NCI-H460 (cell line): ENCODE results near the gene ISCA1. TPM values are rescaled to one million over a fixed set of nuclear protein-coding genes. Genes with fewer than 3 reads are reported as not detected.

Experiments
- DNase-seq: peaks from one replicate; pipeline ENCODE4 v3.0.0-alpha.2; 2016; ENCODE audit warnings: low read depth; ENCODE audit errors: extremely low read depth
- total RNA-seq: library from RNA; depleted of rRNA; stranded (reverse); fragments of >200 nt; shearing (Covaris generic); gene quantifications from 2 replicates; pipeline ENCODE4 v1.2.3, GENCODE V29; 2014

ISCA1 gene
- total RNA-seq, 1 experiment from 2014 or later: 79.1 TPM

DNA sequence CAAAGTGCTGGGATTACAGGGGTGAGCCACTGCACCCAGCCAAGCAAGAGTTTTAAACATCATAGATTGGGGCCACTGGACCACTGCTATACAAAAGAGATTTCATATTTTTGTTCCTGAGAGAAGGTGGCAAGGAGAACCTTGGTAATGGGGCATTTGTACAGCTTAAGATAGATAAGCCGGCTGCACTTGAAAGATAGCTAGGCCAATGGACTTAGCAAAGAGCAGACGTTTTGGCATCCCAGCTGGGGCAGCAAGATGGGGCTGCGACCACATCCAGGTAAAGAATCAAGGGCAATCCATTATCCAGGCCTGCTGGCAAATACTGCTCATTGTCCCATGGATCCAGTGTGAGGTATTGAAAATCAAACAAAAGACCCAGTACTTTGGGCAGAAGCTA is 3.9 kb upstream of the ISCA1 start:
- DNase-seq: no peak

GRCh38 chr9:86285261-86285660 is 2.9 kb upstream of the ISCA1 start:
- DNase-seq: no peak

DNA sequence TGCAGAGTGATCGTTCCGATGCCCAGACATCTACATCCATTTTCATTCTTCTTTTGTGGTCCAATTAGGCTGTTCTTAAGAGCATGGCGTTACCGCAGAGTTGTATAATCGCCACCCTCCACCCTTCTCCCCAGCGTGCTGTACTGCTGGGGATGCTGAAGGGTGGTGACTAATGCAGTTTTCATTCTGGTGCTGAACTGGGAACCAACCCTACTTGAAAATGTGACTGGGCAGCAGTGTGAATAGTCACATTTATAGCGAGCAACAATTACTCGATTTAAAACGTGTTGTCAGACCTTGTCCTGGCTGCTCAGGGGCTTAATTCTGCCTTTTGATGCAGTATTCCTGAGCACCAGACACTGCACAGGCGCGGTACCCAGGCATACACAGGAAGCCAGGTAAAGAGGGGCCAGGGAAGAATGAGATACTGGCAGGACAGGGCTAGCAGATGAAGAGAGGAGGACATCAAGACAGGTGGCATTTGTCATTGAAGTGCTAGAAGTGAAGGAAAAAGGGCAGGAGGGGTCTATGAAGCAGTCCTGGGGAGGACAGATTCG is 719 bp upstream of the ISCA1 start:
- no peak for DNase-seq

DNA sequence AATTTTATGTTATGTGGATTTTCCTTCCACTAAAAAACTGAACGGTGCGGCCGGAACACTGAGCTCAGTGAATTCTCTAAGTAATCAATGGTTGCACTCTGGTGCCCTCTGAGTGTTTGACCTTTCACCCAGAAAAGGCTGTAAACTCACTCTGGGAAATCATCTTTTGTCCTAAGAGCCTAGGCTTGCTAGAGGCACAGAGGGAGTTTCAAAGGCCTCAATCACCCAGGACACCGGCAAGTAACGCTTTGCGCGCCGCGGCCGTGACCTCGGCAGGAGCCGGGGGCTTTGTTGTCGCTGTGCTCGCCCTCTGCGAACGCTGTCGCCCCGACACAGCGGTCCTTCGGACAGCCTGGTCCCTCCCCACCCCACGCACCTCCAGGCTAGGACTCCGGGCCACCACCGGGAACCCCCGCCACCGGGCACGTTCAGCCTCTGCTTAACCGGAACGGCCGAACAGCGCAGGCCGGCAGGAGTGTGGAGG is 703 bp downstream of the ISCA1 start:
- peak; percentile 12 for DNase-seq

- no peak for DNase-seq
These were observed 1.8 kb downstream of the ISCA1 start for GRCh38 chr9:86280580-86280979.

DNA sequence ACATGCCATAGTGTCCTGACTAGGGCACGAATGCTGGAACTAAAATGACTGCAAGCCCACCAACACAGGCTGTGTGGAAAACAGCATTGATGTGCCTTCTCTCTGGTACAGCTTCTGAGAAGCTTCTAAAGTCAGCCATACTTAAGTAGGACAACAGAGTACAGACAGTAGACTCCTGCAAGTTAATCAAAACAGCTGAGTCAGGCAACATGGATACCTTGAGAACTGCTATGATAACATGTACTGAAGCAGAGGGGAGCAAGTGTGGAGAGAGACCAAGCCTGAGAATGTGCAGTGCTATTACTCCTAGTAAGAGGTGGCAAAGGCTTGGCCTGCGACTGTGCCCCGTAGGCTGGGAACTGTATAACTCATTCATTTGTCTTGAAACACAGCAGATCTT is 2.5 kb downstream of the ISCA1 start:
- no peak for DNase-seq

- DNase-seq: no peak
These were observed 5.3 kb downstream of the ISCA1 start for GRCh38 chr9:86277072-86277471.

DNA sequence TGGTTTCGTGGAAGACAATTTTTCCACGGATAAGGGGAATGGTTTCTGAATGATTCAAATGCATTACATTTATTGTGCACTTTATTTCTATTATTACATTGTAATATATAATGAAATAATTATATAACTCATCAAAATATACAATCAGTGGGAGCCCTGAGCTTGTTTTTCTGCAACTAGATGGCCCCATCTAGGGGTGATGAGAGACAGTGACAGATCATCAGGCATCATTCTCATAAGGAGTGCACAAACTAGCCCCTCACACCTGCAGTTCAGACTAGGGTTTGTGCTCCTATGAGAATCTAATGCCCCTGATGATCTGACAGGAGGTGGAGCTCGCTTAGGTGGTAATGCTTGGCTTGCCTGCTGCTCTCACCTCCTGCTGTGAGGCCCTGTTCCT is 6.4 kb downstream of the ISCA1 start:
- DNase-seq: no peak

- no peak for DNase-seq
These were observed 7.3 kb downstream of the ISCA1 start for GRCh38 chr9:86274821-86275643.

DNA sequence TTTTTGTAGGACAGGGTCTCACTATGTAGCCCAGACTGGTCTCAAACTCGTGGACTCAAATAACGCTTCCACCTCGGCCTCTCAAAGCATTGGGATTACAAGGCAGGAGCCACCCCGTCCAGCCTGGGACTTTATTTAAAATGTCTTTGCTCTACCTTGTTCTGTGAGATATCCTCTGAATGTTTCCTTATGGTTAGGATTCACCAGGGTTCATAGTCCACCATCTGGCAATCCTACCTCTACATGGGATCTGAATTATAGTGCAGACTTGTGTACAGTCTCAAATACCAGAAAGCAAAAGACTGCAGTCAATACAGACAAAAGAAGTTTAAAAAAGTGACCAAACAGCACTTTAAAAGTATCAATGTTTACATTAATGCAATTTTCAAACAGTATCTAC is 10.1 kb downstream of the ISCA1 start:
- DNase-seq: no peak

- DNase-seq: no peak
These were observed 18.5 kb downstream of the ISCA1 start for GRCh38 chr9:86263876-86264275.

DNA sequence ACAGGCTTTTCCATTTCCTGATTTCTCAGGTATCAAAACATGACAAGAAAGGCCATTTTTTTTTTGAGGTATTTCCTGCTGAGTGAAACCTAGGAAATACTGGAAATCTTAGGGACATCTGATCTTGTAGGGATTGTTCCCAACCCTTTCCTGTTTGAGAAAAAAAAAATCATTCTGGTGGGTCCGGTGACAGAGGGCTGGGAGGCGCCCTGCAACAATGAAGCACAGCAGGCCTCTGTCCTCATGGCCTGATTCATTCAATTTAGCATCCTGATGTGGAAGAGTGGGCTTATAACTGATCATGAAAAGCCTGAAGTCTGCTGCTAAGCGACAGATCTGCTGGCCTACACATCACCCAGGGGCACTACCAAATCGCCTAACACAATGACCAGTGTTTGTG is 19.8 kb downstream of the ISCA1 start:
- no peak for DNase-seq

DNA sequence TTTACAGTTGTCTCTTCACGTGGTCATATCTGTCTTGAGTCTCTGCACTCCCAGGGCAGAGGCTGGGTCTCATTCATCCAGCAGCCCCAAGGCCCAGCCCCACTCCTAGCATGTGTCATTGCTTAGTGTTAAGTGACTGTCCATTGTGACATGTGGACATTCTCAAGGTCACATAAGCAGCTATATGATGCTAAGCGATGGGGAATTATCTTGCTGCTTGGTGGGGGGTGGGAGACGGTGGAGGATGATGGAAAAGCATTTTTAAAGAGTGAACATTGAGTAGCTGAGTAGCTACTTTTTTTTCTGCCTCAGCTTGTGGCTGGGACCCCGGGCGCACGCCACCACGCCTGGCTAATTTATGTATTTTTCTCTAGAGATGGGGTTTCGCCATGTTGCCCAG is 22.8 kb downstream of the ISCA1 start, which contains the start of gene C9orf153:
Gene C9orf153 (minus strand): TSS at position 101 of the 400 bp plus-strand sequence. CDS start 30,054 bp downstream, outside the sequence.
- DNase-seq: no peak

DNA sequence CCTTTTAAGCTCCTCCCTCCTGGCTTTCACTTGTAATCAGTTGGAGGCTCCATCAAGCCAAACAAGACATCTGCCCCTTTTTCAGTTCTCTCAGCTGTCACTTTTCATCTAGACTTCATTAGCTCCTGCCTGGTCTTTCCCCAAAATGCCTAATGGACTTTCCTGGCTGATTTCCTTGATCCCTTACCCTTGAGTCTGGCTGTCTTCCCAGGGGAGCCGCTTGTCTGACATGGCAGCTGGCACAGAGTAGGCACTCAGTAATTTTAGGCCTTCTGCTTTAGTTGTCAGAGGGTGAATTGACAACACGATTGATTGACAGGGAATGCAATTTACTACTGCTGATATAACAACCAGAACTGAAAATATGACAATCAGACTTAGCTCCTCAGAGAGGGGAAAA is 24.9 kb downstream of the ISCA1 start:
- DNase-seq: no peak

GRCh38 chr9:86256653-86257052 is 25.7 kb downstream of the ISCA1 start:
- no peak for DNase-seq

DNA sequence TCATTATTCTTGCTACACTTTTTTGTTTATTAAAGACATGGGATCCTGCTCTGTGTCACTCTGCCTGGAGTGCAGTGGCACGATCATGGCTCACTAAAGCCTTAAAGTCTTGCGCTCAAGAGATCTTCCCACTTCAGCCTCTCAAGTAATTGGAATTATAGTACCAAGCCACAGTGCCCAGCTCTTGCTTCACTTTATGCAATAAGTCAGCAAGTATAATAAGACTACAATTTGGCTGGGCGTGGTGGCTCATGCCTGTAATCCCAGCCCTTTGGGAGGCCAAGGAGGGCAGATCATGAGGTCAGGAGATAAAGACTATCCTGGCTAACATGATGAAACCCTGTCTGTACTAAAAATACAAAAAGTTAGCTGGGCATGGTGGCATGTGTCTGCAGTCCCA is 28.8 kb downstream of the ISCA1 start:
- DNase-seq: no peak

DNA sequence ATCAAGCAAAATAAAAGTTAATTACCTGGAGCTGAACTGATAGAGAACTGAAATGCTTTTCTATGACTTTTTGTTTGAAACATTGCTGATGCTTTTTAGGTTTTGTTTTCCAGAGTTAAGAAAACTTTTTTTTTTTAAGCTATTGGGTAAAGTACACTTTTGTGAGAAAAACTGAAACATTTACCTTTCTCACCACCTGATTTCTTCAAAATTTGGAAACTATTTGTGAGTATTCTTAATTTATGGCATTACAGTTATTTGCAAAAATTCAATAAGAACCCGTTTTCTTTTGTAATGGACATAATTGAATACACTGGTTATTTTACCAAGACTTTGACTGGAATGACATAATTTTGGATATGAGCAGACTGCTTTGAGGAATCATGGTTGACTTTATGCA is 29.5 kb downstream of the ISCA1 start:
- DNase-seq: no peak

- no peak for DNase-seq
These were observed 32.2 kb downstream of the ISCA1 start for GRCh38 chr9:86250123-86250522.

- no peak for DNase-seq
These were observed 33.6 kb downstream of the ISCA1 start for GRCh38 chr9:86248746-86249145.

DNA sequence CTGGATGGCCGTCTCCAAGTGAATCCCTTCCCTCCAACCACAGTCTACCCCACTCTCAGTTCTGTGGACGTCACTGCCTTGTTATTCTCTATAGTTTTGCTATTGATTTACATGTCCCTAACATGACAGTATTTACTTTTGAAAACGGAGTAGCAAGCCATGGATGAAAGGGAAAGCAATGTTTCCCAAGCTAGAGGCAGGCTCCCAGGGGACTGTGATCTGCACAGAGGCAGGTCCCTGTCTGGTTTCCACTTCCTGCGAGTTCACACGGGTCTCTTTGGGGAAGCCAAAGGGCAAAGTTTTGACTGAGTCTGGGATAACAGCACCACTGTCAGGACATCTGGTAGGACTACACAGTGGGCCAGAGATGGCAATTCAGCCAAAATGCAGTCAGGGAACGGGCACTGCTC is 35.6 kb downstream of the ISCA1 start:
- DNase-seq: peak; percentile 3

DNA sequence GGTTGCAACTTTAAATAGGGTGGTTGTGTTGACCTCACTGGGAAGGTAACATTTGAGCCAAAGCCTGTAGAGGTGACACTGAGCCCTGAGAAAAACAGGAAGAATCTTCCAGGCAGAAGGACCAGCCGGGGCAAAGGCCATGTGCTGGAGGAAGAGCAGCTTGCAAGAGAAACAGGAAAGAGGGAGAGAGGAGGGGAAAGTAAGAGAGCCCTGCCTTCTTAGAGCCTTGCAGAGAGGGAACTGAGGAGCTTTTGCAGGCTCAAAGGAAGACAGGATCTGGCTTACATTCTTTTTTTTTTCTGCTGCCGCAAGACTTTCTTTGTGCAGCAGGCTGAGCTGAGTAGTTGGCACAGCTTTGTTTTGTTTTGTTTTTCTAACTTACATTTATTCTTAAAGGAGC is 40.3 kb downstream of the ISCA1 start:
- DNase-seq: no peak

DNA sequence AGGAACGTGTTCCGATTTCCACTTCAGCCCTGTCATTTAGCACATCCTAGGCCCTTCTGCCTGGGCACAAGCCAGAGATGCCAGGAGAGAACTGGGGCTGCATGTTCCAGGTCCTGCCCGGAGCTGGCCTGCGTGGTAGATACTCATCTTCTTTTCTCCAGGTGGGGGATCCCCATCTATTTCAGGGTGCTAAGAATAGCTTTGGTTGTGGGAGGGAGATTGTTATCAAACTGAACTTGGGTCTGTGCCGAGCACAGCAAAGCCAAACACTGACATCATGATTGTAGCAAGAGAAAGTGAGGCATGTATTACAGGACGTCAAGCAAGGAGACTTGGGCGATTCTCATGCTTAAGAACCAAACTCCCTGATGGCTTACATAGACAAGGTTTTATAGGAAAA is 41.1 kb downstream of the ISCA1 start:
- no peak for DNase-seq
